Raji (cell line): ENCODE results near the gene TEKT3.

ENCODE experiments used
- POLR2A ChIP-seq: IDR thresholded peaks from 2 replicates; pipeline ENCODE4 v1.6.1; 2011; ENCODE audit warnings: low read depth, low read length, control low read depth; ENCODE audit not compliant: insufficient read depth

Gene TEKT3

DNA sequence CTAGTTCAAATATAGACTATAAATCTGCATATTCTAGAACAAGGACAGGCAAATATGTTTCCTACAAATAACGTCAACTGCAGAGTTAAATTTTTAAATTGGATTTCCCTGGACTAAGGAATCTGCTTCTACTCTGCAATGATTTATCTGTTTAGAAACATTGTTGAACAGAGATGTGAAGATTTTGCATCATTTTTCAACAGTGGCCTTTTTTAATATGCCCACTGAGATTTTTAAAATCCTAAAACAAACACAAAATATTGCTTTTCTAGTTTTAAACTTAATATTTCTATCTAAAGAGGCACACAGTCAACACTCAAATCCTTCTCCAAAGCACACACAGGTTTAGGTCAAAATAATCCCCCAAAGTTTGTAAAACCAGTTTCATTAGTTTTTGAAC lies 52.5 kb downstream of the TEKT3 start:
- no peak for TF ChIP-seq POLR2A

DNA sequence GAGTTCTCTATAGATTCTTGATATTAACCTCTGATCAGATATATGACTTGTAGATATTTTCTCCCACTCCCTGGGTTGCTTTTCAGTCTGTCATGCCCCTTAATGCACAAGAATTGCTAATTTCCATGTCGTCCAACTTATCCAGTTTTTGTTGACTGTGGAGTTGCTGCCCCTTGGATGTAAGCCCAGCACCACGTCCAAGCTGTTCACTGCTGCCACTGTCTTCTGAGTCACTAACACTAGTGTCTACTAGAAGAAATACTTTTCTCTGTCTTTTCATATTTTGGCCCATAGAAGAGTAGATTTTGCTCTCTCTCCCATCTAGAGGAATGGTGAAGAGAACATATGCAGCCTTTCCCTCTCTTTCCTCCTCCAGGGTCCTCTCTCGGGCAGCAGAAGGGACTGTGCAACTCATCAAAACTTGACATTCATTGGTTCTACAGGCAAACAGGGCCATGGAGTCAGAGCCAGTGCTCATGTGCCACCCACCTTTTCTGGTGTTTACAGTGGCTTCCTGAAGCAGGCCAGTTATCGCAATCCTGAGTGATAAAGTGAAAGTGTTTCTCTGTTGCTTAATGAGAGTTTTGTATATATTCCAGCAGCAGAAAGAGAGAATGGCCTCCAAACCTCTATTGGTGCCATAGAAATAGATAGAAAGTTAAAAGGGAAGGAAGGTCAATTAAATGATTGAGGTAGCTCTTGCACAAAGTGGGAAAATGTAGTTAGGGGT lies 53.7 kb downstream of the TEKT3 start:
- TF ChIP-seq POLR2A = no peak

GRCh38 chr17:15285466-15285865 lies 55.9 kb downstream of the TEKT3 start:
- TF ChIP-seq POLR2A = no peak

GRCh38 chr17:15284537-15284936 lies 56.9 kb downstream of the TEKT3 start:
- TF ChIP-seq POLR2A = no peak

GRCh38 chr17:15284107-15284506 lies 57.3 kb downstream of the TEKT3 start:
- TF ChIP-seq POLR2A = no peak

DNA sequence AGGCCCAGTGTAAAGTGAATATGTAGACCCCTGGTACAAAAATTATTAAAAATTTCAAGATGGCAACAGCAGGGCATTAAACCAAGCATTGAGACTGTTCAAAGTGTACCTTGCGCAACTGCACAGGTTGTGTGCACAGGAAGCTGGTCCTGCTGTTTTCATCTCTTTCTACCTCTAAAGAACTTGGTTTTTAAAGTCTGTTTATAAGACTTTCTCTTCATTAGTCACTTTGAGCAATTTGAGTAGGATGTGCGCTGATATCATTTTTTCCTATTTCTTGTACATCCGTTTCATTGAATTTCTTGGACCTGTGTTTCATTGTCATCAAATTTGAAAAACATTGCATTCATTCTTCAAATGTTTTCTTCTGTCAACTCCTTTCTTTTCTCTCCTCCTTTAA lies 59.5 kb downstream of the TEKT3 start:
- TF ChIP-seq POLR2A = no peak

DNA sequence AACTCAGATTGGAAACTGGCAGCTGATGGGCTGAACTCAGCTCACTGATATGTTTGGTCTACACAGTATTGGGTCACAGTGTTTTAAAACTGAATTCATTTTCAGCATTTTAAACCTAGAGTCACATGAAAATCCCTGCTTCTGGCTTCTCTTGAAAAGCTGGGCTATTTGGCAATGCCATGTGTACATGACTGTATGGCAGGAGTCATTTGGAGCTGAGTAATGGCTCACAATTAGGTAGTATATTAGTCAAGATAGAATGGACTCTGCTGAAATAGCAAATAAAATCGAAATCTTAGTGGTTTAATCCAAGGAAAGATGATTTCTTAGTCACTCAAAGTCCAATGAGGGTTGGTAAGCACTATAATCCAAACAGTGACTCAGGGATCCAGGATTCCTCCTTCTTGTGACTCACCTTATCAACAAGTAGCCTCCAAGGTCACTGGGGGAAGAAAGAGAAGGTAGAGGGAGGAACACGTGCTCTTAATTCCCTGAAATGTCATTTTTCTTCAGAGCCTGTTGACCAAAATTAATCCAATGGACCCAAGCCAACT lies 62.4 kb downstream of the TEKT3 start:
- TF ChIP-seq POLR2A = no peak

- no peak for TF ChIP-seq POLR2A
These were observed 63.0 kb downstream of the TEKT3 start for GRCh38 chr17:15278380-15278779.

DNA sequence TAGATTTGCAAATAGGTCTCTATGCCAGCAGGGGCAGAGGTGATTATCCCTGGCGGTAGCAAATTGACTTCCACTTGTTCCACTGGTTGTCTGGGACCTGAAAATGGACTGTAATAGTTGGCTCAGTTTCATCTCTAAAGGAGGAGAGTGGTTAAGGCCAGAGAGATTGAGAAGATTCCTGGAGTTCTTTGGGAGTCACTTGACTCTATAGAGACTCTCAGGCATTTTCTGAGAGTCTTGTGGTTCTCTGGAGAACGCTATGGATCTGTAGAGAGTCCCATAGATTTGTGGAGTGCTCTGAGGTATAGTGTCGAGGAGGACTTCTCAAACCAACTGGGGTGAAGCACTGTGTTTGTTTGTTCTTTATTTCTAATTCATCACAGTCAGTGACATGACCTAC lies 67.4 kb downstream of the TEKT3 start:
- TF ChIP-seq POLR2A = no peak

- no peak for TF ChIP-seq POLR2A
These were observed 68.1 kb downstream of the TEKT3 start for GRCh38 chr17:15273141-15273793.

DNA sequence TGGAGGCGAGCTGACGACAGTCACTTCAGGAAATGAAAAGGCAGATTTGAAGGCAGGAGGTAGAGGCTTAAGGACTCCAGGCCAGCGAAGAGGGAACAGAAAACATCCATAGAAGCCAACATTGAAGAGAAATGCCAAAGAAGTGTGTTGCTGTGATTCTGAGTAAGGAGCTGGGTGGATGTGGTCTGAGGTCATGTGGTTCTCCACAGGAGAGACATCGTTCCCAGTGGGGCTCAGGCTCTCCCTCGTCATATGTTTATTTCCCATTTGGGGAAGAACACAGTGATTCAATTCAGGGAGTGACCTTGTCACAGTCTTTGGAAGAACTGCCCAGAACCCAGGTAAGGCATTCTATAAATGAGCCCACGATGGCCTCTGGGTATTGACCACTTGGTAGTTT lies 69.7 kb downstream of the TEKT3 start:
- TF ChIP-seq POLR2A = no peak

DNA sequence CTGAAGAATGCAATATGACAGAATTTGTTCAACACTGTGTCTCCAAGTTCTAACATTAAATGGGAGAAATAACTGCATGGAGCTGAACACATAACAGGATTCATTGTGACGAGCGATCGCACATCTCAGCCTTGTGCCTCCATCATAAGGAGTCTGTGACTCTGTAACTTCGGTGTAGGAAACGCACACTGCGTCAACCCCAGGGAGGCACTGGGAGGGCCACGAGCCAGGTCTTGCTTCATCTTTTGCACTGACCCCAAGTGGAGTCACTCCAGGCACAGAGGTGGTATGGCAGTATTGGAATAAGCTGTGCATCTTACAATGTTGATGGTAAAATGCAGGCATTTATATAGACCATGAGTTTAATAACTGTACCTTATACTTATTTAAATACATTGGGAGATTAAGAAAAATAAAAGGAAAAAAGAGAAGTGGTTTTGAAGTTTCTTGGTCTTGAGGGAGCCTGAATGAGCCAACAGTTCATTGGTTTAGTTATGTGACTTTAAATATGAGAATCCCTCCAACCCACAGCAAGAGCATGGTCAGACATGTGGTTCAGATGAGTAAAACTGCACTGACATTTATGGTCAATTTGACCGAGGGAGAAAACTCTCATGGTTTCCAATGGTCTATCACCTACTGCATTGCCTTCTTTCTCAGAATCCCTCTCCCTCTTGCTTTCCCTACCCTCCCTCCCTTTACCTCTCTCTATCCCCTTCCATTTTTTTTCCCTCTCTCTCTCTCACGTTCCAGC lies 70.6 kb downstream of the TEKT3 start:
- TF ChIP-seq POLR2A = no peak

GRCh38 chr17:15269780-15270089 lies 71.7 kb downstream of the TEKT3 start:
- TF ChIP-seq POLR2A = no peak

DNA sequence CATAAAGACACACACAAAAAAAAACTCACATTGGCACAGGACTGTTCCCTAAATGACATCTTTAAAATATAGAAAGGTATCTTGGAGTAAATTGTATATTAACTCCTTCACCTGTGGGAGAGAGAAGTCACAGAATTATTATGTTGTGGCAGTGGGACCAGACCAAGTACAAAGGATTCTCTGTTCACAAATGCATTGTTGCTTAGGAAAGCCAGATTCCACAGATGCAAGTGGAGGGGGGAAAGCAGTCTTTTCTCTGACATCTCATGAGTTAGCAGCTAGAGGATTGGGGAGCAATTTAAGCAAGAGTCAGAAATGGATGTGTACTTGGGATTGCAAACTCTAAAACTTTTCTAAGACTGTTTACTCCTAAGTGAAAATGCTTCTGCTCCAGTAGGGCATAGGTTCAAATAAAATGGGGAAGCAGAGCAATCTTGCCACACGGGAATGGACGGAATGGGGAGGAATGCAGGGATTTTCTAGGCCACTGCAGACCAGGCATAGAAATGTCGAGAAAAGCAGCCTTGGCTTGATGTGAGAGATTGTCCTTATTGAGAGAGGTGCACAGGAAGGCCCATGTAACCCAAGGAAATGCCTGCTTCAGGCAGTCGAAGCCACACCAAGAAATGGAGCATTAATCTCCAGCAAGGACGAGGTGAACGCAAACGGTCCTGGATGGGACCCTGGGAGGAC lies 72.2 kb downstream of the TEKT3 start:
- no peak for TF ChIP-seq POLR2A

GRCh38 chr17:15268461-15268860 lies 72.9 kb downstream of the TEKT3 start:
- TF ChIP-seq POLR2A = no peak
